GM21529 (cell line): Measurements from ENCODE around the gene SMIM22.

ENCODE experiments used
- ATAC-seq: cut with Tn5 transposase; IDR thresholded peaks from one replicate; pipeline ENCODE4 v1.9.1; 2021; ENCODE audit not compliant: unreplicated experiment

SMIM22 gene

GRCh38 chr16:4795828-4796572, 831 bp downstream of the SMIM22 start:
- no peak for ATAC-seq

- ATAC-seq, result no peak
Measured at GRCh38 chr16:4796982-4797804, 2.0 kb downstream of the SMIM22 start.

- no peak for ATAC-seq
Measured at GRCh38 chr16:4797805-4798252, 2.7 kb downstream of the SMIM22 start.

GRCh38 chr16:4798456-4798855, 3.3 kb downstream of the SMIM22 start:
- no peak for ATAC-seq

- ATAC-seq, result no peak
Measured at GRCh38 chr16:4799171-4799855, 4.1 kb downstream of the SMIM22 start.

- ATAC-seq, result no peak
Measured at GRCh38 chr16:4800290-4801041, 5.3 kb downstream of the SMIM22 start.

GRCh38 chr16:4801051-4801961, 6.1 kb downstream of the SMIM22 start:
- no peak for ATAC-seq

GRCh38 chr16:4801962-4802658, 6.9 kb downstream of the SMIM22 start, which contains the start of gene ROGDI:
TSS of gene ROGDI (minus strand) at chr16:4802633. CDS start at chr16:4802571, 62 bp downstream.
- peak; percentile 63 for ATAC-seq

GRCh38 chr16:4802659-4803287, 7.6 kb downstream of the SMIM22 start:
- ATAC-seq, result peak; percentile 88

GRCh38 chr16:4803401-4803844, 8.3 kb downstream of the SMIM22 start:
- ATAC-seq, result no peak

- ATAC-seq, result no peak
Measured at GRCh38 chr16:4803898-4804762, 9.0 kb downstream of the SMIM22 start.

- ATAC-seq, result no peak
Measured at GRCh38 chr16:4805231-4805630, 10.1 kb downstream of the SMIM22 start.

- no peak for ATAC-seq
Measured at GRCh38 chr16:4806280-4806679, 11.1 kb downstream of the SMIM22 start.

GRCh38 chr16:4811242-4811641, 16.1 kb downstream of the SMIM22 start:
- no peak for ATAC-seq

- no peak for ATAC-seq
Measured at GRCh38 chr16:4811773-4812172, 16.6 kb downstream of the SMIM22 start.

- no peak for ATAC-seq
Measured at GRCh38 chr16:4813251-4814003, 18.3 kb downstream of the SMIM22 start.

- ATAC-seq, result no peak
Measured at GRCh38 chr16:4814046-4814445, 18.9 kb downstream of the SMIM22 start.
